Activated T-helper 9 cell treated with anti-CD3 and anti-CD28 coated beads, Interleukin-2, amount 50 U/mL, for 16 hours (primary cell): Measurements from ENCODE around the gene TRAM2.

Experiments
- DNase-seq: peaks from one replicate; pipeline ENCODE4 v3.0.0-alpha.2; 2020; ENCODE audit warnings: low read depth

TRAM2 gene

GRCh38 chr6:52566853-52567279 lies 10.0 kb downstream of the TRAM2 start:
- DNase-seq, result no peak

GRCh38 chr6:52566201-52566600 lies 10.7 kb downstream of the TRAM2 start:
- no peak for DNase-seq

DNA sequence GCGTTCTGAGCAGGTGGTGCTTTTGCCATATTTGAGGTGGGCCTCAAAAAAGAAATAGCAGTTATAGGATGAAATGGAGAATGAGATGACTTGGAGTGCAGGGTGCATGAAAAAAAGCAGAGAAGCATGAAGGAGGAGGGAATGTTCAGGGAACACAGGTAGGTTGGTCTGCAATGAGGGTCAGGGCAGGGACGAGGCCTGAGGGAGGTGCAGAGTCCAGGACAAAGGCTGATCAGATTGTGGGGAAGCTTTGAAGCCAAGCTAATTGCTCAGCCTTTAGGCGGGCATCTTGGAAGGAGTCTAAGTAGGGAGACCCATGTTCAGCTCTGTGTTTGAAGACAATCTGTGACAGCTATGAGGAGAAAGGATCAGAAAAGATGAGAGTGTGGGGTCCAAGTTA lies 12.0 kb downstream of the TRAM2 start:
- DNase-seq, result no peak

- no peak for DNase-seq
Measured at GRCh38 chr6:52562911-52563310, 13.9 kb downstream of the TRAM2 start.

DNA sequence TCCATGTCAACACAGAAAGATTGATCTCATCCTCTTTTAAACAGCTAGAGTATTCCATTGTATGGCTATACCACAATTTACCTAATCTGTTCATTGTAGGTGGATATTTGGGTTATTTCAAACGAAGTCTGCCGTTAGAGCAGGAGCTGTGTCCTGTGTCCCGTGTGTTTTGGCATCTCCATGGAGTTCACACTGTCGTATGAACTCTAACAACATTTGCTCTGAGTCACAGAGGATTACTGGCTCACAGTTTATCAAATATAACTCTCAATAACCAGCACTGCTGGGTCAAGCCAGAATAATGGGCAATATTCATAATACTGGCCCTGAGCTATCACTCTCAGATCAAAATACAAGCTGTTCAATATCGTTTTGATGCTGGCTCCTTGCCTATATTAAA lies 16.4 kb downstream of the TRAM2 start:
- no peak for DNase-seq

- no peak for DNase-seq
Measured at GRCh38 chr6:52558266-52559000, 18.4 kb downstream of the TRAM2 start.

- no peak for DNase-seq
Measured at GRCh38 chr6:52557389-52558265, 19.2 kb downstream of the TRAM2 start.

- DNase-seq, result no peak
Measured at GRCh38 chr6:52555518-52556233, 21.2 kb downstream of the TRAM2 start.

GRCh38 chr6:52554684-52555280 lies 22.1 kb downstream of the TRAM2 start:
- no peak for DNase-seq

GRCh38 chr6:52553719-52554118 lies 23.1 kb downstream of the TRAM2 start:
- DNase-seq, result no peak

- no peak for DNase-seq
Measured at GRCh38 chr6:52553158-52553557, 23.7 kb downstream of the TRAM2 start.

DNA sequence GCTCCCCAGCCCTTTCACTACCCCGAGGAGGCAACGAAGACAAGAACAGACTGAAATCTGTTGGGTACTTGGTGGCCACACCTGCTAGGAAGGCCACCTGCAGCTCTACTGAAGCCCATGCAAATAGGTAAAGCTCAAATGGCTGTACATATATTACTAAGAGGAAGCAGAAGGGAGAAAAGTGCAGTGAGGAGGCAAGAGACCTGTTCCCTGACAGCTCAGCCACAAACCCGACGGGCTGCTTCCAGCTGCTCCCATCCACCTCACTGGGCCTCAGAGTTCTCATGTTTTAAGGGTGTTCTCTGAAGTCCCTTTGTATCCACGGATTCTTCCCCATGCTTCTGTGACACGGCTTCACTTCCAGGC lies 24.6 kb downstream of the TRAM2 start:
- DNase-seq, result no peak

- DNase-seq, result no peak
Measured at GRCh38 chr6:52551483-52552277, 25.2 kb downstream of the TRAM2 start.

DNA sequence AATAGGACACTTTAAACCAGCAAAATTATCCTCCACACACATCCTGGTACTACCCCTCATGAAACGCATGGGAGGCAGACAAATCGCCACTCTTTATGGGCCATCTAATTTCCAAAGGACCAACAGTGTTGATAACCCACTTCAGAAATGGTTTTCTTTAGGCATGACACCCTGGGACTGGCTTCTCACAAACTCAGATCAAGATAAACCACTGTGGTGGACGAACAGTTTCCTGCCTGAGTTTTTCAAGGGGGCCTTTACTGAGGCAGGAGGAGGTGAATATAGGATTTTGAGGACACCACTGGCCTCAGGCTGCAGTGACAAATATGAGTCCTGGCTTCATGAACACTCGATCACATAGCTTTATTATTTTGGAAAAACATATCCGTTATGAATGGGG lies 26.0 kb downstream of the TRAM2 start:
- no peak for DNase-seq

- no peak for DNase-seq
Measured at GRCh38 chr6:52550014-52550575, 26.8 kb downstream of the TRAM2 start.

- no peak for DNase-seq
Measured at GRCh38 chr6:52549428-52549827, 27.4 kb downstream of the TRAM2 start.

- DNase-seq, result no peak
Measured at GRCh38 chr6:52548999-52549398, 27.9 kb downstream of the TRAM2 start.

DNA sequence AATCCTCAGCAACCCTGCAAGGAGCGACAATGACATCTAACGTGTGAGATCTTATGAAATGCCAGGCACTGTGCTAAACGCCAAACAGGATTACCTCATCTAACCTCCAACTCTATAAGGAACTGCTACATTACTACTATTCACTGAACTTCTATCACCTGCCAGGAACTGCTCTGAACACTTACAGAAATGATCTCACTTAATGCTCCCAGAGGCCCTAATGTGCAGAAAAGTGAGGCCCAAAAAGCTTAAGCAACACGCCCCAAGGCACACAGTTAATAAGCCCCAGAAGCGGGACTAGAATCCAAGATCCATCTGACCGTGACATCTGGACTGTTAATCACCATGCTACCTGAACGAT lies 28.5 kb downstream of the TRAM2 start:
- no peak for DNase-seq

GRCh38 chr6:52547647-52548352 lies 29.1 kb downstream of the TRAM2 start:
- DNase-seq, result no peak

GRCh38 chr6:52546678-52547077 lies 30.2 kb downstream of the TRAM2 start:
- DNase-seq, result no peak

- DNase-seq, result no peak
Measured at GRCh38 chr6:52546192-52546591, 30.7 kb downstream of the TRAM2 start.
